ENCODE data around the gene PDZRN3. TPM values are rescaled to one million over a fixed set of nuclear protein-coding genes. Genes with fewer than 3 reads are reported as not detected.

Gene PDZRN3
- total and polyA plus RNA-seq, 2 of the 13 experiments (the other 11 are each of a cell fraction or from before 2014, with no cell fraction given) = not detected

DNA sequence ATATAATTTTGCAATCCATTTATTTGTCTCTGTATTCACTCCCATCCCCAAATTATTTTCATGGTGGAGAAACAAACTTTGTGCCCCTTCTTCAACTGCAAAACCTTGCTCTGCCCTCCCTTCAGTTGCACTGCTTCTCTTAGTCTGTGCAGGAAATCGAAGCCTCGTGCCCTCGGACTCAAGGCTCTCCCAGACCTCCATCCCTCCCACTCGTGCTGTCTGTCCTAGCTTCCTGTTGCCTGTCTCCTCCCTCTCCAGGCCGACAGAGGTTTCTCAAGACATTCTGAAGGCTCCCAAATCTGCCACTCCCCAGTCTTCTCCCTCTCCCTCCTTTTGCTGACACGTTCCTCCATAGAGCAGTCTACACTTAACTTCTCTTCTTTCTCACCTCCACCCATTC, 177.6 kb downstream of the PDZRN3 start (continued):
- TF ChIP-seq, protein P1, sequence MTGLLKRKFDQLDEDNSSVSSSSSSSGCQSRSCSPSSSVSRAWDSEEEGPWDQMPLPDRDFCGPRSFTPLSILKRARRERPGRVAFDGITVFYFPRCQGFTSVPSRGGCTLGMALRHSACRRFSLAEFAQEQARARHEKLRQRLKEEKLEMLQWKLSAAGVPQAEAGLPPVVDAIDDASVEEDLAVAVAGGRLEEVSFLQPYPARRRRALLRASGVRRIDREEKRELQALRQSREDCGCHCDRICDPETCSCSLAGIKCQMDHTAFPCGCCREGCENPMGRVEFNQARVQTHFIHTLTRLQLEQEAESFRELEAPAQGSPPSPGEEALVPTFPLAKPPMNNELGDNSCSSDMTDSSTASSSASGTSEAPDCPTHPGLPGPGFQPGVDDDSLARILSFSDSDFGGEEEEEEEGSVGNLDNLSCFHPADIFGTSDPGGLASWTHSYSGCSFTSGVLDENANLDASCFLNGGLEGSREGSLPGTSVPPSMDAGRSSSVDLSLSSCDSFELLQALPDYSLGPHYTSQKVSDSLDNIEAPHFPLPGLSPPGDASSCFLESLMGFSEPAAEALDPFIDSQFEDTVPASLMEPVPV (CRISPR knock-in tag; IDR thresholded peaks at IDR 0.05) = no peak

DNA sequence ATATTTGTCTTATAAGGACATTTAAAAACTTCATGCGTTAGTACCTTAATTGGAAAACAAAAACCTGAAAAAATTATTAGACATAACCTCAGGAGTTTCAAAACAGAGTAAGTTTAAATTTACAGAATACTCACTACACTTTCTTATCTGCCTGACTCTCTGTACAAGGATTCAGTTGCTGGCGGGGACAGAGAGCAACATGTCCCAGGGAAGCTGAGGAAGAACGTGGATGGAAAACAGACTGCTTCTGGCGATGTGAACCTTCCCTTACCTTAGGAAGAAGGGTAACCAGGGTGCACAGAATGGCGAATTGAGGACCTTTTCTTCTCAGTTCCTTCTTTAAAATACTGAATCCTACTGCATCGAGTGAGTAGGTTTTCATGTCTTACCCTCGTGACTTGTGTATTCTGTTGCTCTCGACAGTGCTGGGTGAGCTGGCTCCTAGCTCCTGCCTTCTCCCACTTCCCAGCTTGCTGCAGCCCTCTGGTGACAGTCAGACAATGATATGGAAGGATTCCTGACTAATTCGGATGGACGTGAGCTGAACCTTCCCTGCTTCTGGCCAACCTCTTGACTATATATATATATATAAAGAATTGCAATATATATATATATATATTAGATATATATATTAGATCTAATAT, 178.2 kb downstream of the PDZRN3 start:
- Histone ChIP-seq H3K4me1 (ENCODE audit: insufficient read depth, low read length) (no peaks in the 10 kb centered on the region), H3K4me2 (ENCODE audit: low read depth, low read length) (no peak overlapping the region), H3K9ac (ENCODE audit: insufficient read depth, low read depth, low read length) (no peak overlapping the region), H3K36me3 (replicated peaks in 1 of 2; ENCODE audit: control insufficient read depth in 1 of 2, insufficient read depth in 2 of 2, low read length in 2 of 2) (no peaks in the 10 kb centered on the region), H3K27ac (ENCODE audit: extremely low read length, insufficient read depth, low read length) (no peak overlapping the region), H3K79me2 (ENCODE audit: insufficient read depth, low read length) (no peaks in the 10 kb centered on the region), H3K4me3 (replicated peaks in 1 of 3; ENCODE audit: insufficient read depth in 1 of 3, low read depth in 2 of 3, low read length in 3 of 3) (no peak overlapping the region), H3K9me3 (ENCODE audit: low read length) (no peaks in the 10 kb centered on the region), H2AFZ (ENCODE audit: low read length) (no peak overlapping the region), H3K27me3 (ENCODE audit: control insufficient read depth in 1 of 2, insufficient read depth in 2 of 2, low read length in 2 of 2) (no peaks in the 10 kb centered on the region), H4K20me1 (ENCODE audit: insufficient read depth, low read length) (no peaks in the 10 kb centered on the region)
- BruUV-seq (replicated peaks) = no TSS peak
- ATAC-seq (no peak), FAIRE-seq (no peak), DNase-seq (ENCODE audit: low spot score) (no peak)
- ChIA-PET POLR2A (no interaction called here), CTCF (ENCODE audit: low intra/inter-chr PET ratio, low total read pairs) (no interaction called here)
- 52% methylated on average over 10 of the region's 10 CpGs for WGBS (ENCODE audit: low lambda C conversion rate)
- intact Hi-C loops (cut with micrococcal nuclease; ENCODE audit: unreplicated experiment) (no loop called here), in situ Hi-C loops (cut with HindIII; ENCODE audit: extremely low pct_ligation_motif_present, low pct_unique_long_range_greater_than_20kb) (no loop called here)
- TF ChIP-seq ZNF12 (CRISPR knock-in tag; IDR thresholded peaks at IDR 0.05) (no peak), ZNF317 (CRISPR knock-in tag; IDR thresholded peaks at IDR 0.05) (no peak), SMARCC2 (IDR thresholded peaks at IDR 0.05) (no peak), ETV5 (CRISPR knock-in tag; IDR thresholded peaks at IDR 0.05; ENCODE audit: borderline replicate concordance) (no peak), ZNF546 (CRISPR knock-in tag; conservative IDR thresholded peaks at IDR 0.05) (no peak), FOXM1 (CRISPR knock-in tag; IDR thresholded peaks at IDR 0.05) (no peak), JUNB (CRISPR knock-in tag; IDR thresholded peaks at IDR 0.05; ENCODE audit: borderline replicate concordance) (no peak), ZFP90 (CRISPR knock-in tag; IDR thresholded peaks at IDR 0.05; ENCODE audit: borderline replicate concordance) (no peak)
- TF ChIP-seq, protein P2, sequence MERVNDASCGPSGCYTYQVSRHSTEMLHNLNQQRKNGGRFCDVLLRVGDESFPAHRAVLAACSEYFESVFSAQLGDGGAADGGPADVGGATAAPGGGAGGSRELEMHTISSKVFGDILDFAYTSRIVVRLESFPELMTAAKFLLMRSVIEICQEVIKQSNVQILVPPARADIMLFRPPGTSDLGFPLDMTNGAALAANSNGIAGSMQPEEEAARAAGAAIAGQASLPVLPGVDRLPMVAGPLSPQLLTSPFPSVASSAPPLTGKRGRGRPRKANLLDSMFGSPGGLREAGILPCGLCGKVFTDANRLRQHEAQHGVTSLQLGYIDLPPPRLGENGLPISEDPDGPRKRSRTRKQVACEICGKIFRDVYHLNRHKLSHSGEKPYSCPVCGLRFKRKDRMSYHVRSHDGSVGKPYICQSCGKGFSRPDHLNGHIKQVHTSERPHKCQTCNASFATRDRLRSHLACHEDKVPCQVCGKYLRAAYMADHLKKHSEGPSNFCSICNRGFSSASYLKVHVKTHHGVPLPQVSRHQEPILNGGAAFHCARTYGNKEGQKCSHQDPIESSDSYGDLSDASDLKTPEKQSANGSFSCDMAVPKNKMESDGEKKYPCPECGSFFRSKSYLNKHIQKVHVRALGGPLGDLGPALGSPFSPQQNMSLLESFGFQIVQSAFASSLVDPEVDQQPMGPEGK (CRISPR knock-in tag; IDR thresholded peaks at IDR 0.05) = no peak
- TF ChIP-seq, protein P3, sequence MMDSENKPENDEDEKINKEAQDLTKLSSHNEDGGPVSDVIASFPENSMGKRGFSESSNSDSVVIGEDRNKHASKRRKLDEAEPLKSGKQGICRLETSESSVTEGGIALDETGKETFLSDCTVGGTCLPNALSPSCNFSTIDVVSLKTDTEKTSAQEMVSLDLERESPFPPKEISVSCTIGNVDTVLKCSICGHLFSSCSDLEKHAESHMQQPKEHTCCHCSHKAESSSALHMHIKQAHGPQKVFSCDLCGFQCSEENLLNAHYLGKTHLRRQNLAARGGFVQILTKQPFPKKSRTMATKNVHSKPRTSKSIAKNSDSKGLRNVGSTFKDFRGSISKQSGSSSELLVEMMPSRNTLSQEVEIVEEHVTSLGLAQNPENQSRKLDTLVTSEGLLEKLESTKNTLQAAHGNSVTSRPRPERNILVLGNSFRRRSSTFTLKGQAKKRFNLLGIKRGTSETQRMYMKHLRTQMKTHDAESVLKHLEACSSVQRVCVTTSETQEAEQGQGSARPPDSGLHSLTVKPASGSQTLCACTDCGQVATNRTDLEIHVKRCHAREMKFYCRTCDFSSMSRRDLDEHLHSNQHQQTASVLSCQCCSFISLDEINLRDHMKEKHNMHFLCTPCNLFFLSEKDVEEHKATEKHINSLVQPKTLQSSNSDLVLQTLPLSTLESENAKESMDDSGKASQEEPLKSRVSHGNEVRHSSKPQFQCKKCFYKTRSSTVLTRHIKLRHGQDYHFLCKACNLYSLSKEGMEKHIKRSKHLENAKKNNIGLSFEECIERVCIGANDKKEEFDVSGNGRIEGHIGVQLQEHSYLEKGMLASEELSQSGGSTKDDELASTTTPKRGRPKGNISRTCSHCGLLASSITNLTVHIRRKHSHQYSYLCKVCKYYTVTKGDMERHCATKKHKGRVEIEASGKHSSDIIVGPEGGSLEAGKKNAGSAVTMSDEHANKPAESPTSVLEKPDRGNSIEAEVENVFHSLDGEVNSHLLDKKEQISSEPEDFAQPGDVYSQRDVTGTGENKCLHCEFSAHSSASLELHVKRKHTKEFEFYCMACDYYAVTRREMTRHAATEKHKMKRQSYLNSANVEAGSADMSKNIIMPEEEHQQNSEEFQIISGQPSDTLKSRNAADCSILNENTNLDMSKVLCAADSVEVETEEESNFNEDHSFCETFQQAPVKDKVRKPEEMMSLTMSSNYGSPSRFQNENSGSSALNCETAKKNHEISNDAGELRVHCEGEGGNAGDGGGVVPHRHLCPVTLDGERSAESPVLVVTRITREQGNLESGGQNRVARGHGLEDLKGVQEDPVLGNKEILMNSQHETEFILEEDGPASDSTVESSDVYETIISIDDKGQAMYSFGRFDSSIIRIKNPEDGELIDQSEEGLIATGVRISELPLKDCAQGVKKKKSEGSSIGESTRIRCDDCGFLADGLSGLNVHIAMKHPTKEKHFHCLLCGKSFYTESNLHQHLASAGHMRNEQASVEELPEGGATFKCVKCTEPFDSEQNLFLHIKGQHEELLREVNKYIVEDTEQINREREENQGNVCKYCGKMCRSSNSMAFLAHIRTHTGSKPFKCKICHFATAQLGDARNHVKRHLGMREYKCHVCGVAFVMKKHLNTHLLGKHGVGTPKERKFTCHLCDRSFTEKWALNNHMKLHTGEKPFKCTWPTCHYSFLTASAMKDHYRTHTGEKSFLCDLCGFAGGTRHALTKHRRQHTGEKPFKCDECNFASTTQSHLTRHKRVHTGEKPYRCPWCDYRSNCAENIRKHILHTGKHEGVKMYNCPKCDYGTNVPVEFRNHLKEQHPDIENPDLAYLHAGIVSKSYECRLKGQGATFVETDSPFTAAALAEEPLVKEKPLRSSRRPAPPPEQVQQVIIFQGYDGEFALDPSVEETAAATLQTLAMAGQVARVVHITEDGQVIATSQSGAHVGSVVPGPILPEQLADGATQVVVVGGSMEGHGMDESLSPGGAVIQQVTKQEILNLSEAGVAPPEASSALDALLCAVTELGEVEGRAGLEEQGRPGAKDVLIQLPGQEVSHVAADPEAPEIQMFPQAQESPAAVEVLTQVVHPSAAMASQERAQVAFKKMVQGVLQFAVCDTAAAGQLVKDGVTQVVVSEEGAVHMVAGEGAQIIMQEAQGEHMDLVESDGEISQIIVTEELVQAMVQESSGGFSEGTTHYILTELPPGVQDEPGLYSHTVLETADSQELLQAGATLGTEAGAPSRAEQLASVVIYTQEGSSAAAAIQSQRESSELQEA (CRISPR knock-in tag; IDR thresholded peaks at IDR 0.05; ENCODE audit: not compliant biosample characterization) = no peak

All from HepG2 (cell line).